IPS DF 4.7 (cell line): ENCODE results near the gene BACE2.

Experiments
- DNase-seq: peaks from one replicate; pipeline ENCODE4 v3.0.0-alpha.2; 2013; ENCODE audit warnings: low spot score; ENCODE audit errors: extremely low read depth

Gene BACE2

DNA sequence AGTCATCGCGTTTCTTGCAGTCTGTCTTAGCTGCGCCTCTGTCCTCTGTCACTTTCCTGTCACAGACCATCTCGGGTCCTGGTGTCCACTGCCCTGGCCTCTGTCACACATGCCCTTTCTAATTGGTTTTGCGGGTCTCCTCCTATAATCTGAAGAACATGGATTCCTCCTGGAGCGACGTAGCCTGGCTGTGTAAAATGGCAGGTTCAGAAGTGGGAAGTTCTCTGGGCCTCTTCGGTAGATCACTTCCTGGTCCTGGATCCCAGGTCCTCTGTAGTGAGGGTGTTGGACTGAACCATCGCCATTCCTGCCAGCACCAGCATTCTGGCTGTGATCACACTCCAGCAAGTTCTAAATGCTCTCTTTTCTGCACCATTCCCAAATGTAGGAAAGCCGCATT, 149.5 kb downstream of the BACE2 start:
- no peak for DNase-seq

DNA sequence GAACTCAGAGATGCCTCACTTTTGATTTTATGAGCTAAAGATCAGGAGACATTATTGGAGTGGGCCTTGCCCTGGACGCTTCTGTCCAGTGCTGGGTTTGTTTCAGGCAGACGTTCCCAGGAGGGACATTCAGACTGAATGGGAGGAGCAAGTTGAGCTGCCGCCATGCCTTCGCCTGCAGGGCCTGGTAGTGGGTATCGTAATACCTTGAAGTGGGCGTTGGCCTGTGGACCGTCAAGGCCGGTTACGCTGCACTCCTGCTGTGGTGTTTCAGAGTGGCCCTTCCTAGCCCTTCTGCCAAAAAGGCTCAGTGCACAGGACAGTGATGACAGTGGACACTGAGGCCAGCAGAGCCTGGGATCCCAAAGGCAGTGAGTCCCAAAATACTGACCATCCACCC, 150.3 kb downstream of the BACE2 start:
- no peak for DNase-seq

DNA sequence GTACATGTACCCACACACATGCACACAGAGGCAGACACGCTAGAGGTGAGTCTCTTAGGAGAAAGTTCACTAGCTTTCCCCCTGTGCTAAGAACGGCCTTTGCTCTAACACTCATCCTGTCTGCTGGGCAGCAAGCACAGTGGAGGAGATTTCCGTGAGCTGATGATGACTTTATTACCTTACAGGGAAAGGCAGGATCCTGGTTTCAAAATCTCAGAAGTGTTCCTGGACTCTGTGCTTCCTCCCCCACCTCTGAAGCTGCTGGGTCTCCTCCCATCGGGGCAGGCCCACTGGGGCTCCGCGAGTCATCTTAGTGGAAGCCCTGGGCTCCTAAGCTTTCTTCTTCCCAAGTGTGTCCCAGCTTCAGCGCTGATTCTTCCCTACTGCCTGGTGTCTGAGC, 151.3 kb downstream of the BACE2 start:
- no peak for DNase-seq

DNA sequence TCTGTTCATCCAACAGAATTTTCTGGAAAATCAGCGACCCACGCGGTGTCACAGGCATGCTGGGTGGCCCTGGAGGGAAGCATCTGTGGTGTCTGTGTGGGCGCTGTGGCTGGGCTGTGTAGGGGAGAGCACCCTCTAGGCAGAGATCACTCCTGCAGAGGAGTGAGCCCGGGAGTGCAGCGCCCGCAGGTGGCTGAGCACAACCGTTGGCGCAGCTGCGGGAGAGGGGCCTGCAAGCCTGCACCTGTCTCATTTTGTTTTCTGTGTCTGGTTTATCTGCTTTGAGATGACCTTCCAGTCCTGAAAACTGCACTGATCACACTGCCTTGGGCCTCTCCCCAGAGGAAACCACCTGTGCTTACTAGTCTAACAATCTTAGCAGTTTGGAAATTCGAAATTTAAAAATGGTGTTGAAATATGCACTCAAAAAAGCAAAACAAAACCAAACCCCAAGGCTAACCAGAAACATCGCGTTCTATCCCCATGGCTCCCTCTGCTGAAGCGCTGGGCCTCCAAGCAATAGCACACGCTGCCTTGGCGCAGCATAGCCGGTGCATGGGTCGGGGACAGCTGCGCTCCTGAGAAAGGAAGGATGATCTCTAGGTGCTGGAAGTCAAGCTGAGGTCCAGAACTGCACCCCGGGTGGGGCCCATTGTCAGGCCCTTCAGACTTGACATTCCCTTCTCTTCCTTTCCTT, 153.4 kb downstream of the BACE2 start:
- no peak for DNase-seq

DNA sequence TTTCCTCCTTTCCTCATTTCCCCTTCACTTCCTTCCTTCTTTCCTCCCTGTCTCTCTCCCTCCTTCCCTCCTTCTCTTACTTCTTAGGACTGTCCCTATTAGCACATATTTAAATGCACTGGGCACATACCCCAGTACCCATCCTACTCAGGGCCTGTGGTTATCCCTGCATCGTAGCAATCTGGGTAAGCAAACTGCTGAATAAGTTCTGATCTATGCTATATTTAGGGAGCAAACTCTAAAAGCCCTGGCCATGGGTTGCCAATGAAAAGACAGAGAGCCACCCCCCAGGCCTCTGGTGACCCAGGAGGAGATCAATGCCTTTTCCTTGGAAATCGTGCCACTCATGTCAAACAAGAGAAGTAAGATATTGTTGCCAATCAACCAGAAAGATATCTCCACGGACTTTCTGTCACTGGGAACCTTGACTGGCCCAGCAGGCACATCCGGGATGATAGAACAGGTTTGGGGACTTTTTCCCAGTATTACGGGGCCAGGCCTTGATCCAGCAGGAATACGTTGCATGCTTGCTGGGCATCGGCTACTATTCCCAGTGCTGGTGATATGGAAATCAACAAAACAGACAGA, 154.0 kb downstream of the BACE2 start:
- no peak for DNase-seq

DNA sequence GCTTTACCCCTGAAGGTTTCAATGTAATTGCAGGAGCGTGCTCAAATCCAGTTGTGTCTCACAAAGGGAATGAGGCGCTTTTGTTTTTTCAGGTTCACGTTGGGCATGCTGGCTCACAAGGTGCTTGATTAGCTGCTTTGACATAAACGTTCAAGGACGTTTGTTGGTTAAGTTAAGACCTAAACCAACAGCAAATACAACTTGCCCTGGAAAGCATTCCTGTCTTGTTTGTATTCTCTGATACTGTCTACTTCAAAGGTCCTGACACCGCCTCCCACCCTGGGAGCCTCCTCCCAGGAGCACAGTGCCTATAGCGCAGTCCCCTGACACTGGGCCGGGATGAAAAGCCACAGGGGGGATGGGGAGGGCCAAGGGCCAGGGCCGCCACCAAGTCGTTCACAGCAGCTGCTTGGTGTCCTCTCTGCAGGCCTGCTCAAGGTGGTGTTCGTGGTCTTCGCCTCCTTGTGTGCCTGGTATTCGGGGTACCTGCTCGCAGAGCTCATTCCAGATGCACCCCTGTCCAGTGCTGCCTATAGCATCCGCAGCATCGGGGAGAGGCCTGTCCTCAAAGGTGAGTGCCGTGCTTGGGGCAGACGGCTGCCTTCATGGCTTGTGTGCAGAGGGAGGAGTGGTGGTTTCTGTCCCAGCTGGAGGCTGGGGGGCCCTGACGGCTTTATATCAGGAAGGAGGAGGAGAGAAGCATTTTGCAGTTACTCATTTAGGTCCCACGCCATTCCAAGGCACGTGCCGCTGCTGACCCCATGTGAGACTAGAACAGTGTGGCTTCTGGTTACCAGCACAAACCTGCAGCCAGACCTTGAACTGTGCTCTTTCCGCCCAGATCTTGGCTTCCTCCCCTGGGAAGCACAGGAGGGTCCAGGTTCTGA, 154.8 kb downstream of the BACE2 start:
- DNase-seq = no peak

DNA sequence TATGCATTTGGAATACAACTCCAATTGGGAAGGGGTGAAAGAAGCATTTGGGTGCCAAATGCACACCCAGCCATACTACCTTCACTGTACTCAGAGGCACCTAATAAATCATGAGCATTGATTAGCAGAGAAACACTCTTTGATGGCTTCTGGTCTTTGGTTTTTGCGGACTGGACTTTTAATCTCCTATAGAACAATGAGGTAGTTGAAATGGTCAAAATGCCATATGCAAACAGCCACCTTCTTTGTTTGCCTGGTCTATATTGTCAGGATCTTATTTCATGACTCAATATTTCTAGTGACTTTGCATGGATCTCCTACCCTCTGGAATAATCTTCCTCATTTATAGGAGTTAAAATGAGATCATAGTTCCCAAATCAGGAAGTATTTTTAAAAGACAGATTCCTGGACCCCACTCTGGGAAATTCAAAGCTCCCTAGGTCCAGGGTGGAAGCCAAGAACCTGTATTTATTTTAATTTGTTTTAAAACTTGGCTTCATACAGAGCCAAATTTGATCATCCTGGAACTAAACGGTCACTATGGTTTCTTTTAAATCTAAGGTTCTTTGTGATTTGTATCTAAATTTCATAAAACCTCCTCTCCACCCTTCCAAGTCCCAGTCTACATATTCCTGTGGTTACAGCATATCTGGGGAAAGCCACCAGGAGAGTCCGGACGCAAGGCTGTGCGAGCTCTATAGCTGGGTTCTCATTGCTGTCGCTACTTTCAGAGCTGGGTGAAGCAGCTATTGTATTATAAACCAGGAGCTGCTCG, 157.4 kb downstream of the BACE2 start:
- DNase-seq = no peak

DNA sequence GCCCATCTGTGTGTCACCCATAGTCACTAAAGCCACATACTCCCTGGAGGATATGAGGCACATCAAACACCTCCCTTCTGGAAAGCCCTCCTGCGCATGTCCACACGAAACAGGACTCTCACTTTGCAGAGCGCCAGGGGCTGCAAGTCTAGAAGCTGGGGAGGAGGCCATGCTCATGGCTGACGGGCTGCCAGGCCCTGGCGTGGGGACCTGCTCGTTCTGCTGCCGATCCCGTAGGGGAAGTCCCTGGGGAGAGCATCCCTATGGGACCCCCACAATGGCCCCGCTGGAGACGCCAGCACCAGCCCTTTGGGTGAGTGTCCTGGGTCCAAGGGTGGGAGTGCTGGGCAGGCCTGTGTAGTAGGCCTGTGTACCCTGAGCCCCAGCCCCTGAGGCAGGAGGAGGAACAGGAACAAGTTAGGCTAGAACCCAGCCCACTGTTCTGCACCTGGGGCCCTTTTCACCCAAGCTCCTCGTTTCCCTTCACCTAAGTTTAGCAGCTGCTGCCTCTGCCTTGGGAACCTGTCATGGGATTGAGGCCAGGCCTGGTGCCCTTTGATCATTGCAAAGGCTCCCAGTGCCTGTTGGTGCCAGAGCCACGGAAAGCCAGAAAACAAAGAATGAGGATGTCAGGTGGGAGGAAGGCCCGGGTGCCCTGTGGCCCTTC, 158.6 kb downstream of the BACE2 start:
- no peak for DNase-seq

DNA sequence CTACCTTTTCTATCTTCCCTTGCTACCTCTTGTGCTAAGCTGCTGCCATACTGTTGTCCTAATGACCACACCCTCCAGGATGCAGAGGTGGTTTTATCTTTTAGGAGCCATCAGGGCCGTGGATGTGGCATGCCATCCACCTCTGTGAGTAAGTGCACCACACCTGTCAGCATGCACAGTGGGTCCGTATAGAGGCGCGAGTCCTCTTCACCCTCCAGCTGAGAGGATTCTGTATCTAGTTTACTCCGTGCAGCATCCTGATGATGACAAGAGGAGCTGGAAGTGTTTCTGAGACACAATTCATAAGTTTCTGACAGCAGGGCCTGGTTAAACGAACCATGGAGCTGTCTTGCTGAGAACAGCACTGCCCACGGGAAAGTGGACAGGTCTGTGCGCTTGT, 159.8 kb downstream of the BACE2 start:
- no peak for DNase-seq

DNA sequence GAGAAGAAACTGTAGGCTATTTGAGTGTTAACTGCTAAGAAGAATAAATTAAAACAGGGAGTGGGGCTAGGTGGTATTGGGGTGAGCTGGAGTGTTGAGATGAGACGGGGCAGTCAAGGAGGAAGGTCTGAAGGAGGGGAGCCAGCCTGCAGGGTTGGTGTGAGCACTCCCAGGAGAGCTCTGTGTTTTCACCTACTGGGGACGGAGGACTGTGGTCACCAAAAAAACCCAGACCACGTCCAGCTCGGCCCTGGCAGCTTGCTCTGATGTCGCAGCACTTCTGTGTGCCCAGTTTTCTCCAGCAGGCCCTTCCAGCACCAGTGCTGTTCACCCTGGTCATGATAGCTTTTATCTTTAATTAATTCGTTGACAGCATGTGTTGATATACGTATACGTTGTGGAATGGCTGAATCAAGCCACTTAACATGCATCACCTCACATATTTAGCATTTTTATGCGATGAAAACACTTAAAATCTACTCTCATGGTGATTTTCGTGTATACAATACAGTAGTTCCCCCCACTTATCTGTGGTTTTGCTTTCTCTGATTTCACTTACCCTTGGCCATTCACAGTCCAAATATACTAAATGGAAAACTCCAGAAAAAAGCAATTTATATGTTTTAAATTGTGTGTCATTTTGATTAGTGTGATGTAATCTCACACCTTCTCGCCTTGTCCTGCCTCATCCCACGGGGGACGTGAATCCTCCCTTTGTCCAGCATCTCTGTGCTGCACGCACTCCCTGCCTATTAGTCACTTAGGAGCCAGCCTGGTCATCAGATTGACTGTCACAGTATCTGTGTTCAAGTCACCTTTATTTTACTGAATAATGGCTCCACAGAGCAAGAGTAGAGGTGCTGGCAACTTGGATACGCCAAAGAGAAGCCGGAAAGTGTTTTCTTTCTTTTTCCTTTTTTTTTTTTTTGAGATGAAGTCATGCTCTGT, 161.0 kb downstream of the BACE2 start:
- no peak for DNase-seq
